ENCODE data around the gene AJAP1.

DNA sequence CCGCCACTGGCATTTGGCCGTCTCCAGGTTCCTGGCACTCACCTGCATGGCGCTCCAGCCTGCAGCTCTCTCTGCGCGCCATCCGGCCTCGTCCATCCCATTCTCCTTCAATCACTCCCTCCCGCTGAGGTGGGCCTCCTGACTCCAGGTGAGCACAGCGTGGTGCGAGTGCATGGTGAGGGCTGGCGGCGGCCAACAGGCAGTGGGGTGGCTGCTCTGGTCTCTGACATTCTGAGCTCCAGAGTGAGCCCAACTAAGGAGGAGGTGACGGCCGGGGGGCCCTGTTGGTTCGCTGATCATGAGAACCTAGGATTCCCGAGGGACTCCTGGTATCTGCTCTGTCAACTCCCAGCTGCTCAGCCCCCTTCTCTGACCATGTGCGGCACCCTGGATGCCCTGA lies 130.4 kb downstream of the AJAP1 start:
- TF ChIP-seq CTCF (conservative IDR thresholded peaks at IDR 0.05): no peak
- TF ChIP-seq EZH2 (IDR thresholded peaks at IDR 0.05; ENCODE audit: low read depth): no peak
